GM12878 (cell line): Measurements from ENCODE around the gene NCKAP5. TPM values are rescaled to one million over a fixed set of nuclear protein-coding genes. Genes with fewer than 3 reads are reported as not detected.

Source experiments
- ATAC-seq: fragments of 200-7000 bp; cut with Tn5 transposase; 3 replicates; pipeline ENCODE4 v1.9.1; 2020; ENCODE audit warnings: mild to moderate bottlenecking, moderate library complexity
- BruUV-seq: library from RNA; stranded (reverse); fragments of 400-500 nt; replicated peaks from 2 replicates; lab custom pipeline; 2021; lab: Mats Ljungman, UMichigan
- CTCF ChIA-PET: fragments of 300-600 bp; sonication (Branson Sonifier 250); formaldehyde crosslinking; extraction: SDS; loops from one replicate; lab custom pipeline; 2021; ENCODE audit warnings: inconsistent platforms; lab: Yijun Ruan, JAX
- POLR2A ChIA-PET: fragments of 350-600 bp; formaldehyde crosslinking; extraction: SDS; loops from one replicate; lab custom pipeline; 2021; ENCODE audit warnings: inconsistent platforms; lab: Charles Lee
- RAD21 ChIA-PET: fragments of 300-600 bp; sonication (Branson Sonifier 250); formaldehyde crosslinking; loops from one replicate; lab custom pipeline; 2023; ENCODE audit warnings: antibody characterized with exemption; ENCODE audit not compliant: unreplicated experiment; lab: Charles Lee
- SMC1A ChIA-PET: fragments of 300-600 bp; sonication (Branson Sonifier 250); formaldehyde crosslinking; loops from one replicate; lab custom pipeline; 2023; ENCODE audit not compliant: unreplicated experiment, uncharacterized antibody; lab: Charles Lee
- DNase-seq: peaks from one replicate; pipeline ENCODE4 v3.0.0-alpha.2; 2011; ENCODE audit warnings: low read depth, low spot score
- FAIRE-seq: peaks from 3 replicates; lab custom pipeline; 2011; peaks lifted over from hg19 to GRCh38; lab: Jason Lieb, UNC
- H2AFZ ChIP-seq: 2 replicates; pipeline ENCODE4 v1.6.0; 2011; ENCODE audit warnings: low read depth, low read length, control low read depth; ENCODE audit not compliant: control insufficient read depth
- H3K27ac ChIP-seq: 2 replicates; pipeline ENCODE4 v1.5.1; 2011; ENCODE audit warnings: control low read depth; ENCODE audit not compliant: control insufficient read depth, insufficient read depth
- H3K27me3 ChIP-seq, 2 experiments: replicated peaks in 1 of 2; 2 replicates each; pipeline versions ENCODE4 v1.6.0 to v1.6.1; 2011; ENCODE audit warnings: low read length in 1 of 2; ENCODE audit not compliant: control insufficient read depth in 2 of 2, insufficient read depth in 2 of 2
- H3K36me3 ChIP-seq, 2 experiments: 2 replicates each; pipeline ENCODE4 v1.5.1; 2011; ENCODE audit warnings: low read length in 1 of 2; ENCODE audit not compliant: control insufficient read depth in 2 of 2, insufficient read depth in 2 of 2
- H3K4me1 ChIP-seq: 2 replicates; pipeline ENCODE4 v1.6.1; 2011; ENCODE audit warnings: mild to moderate bottlenecking, low read length, moderate library complexity, mixed read lengths; ENCODE audit not compliant: control insufficient read depth, insufficient read depth
- H3K4me2 ChIP-seq: 2 replicates; pipeline ENCODE4 v1.6.0; 2011; ENCODE audit warnings: control low read depth; ENCODE audit not compliant: control insufficient read depth, insufficient read depth
- H3K4me3 ChIP-seq: fragments of 200-600 bp; sonication (generic); 2 replicates; pipeline ENCODE4 v1.5.1; 2016
- H3K79me2 ChIP-seq: 2 replicates; pipeline ENCODE4 v1.6.0; 2011; ENCODE audit warnings: low read length; ENCODE audit not compliant: control insufficient read depth, insufficient read depth
- H3K9ac ChIP-seq: 2 replicates; pipeline ENCODE4 v1.8.0; 2011; ENCODE audit warnings: low read length, control low read depth, mixed read lengths; ENCODE audit not compliant: control insufficient read depth, insufficient read depth
- H3K9me3 ChIP-seq: replicated peaks from 3 replicates; pipeline ENCODE4 v1.5.1; 2011; ENCODE audit warnings: mild to moderate bottlenecking, low read length; ENCODE audit not compliant: control insufficient read depth, insufficient read depth
- H4K20me1 ChIP-seq: 2 replicates; pipeline ENCODE4 v1.6.0; 2011; ENCODE audit not compliant: control insufficient read depth, insufficient read depth
- ATF7 ChIP-seq: fragments of 450-650 bp; IDR thresholded peaks from 2 replicates; pipeline ENCODE4 v1.6.1; 2016; ENCODE audit warnings: low read depth, mild to moderate bottlenecking
- BACH1 ChIP-seq: fragments of 450-650 bp; IDR thresholded peaks from 2 replicates; pipeline ENCODE4 v1.6.1; 2017; ENCODE audit warnings: mild to moderate bottlenecking, borderline replicate concordance
- BCLAF1 ChIP-seq: fragments of 450-650 bp; IDR thresholded peaks from 2 replicates; pipeline ENCODE4 v1.6.1; 2017; ENCODE audit warnings: antibody characterized with exemption, mild to moderate bottlenecking, moderate library complexity
- DPF2 ChIP-seq: fragments of 450-650 bp; IDR thresholded peaks from 2 replicates; pipeline ENCODE4 v1.6.1; 2017; ENCODE audit warnings: mild to moderate bottlenecking
- ETV6 ChIP-seq, 2 experiments: fragments of 450-650 bp in 1 of 2; IDR thresholded peaks in 1 of 2; conservative IDR thresholded peaks in 1 of 2; 2 replicates each; pipeline ENCODE4 v1.6.1; 2014; ENCODE audit warnings: antibody characterized with exemption in 1 of 2, borderline replicate concordance in 1 of 2, low read depth in 1 of 2, mild to moderate bottlenecking in 1 of 2, moderate library complexity in 1 of 2
- GABPA ChIP-seq: IDR thresholded peaks from 2 replicates; pipeline ENCODE4 v1.6.1; 2014; ENCODE audit warnings: antibody characterized with exemption, low read depth, mild to moderate bottlenecking, inconsistent platforms
- HDAC6 ChIP-seq: fragments of 200-600 bp; sonication (generic); IDR thresholded peaks from one replicate; pipeline ENCODE4 v1.8.0; 2017; ENCODE audit warnings: antibody characterized with exemption; ENCODE audit not compliant: unreplicated experiment
- KLF5 ChIP-seq: fragments of 450-650 bp; IDR thresholded peaks from 2 replicates; pipeline ENCODE4 v1.6.1; 2014; ENCODE audit warnings: mild to moderate bottlenecking; ENCODE audit not compliant: partially characterized antibody
- SMAD1 ChIP-seq: fragments of 450-650 bp; IDR thresholded peaks from 2 replicates; pipeline ENCODE4 v1.6.1; 2018; ENCODE audit warnings: mild to moderate bottlenecking, low read depth; ENCODE audit not compliant: partially characterized antibody
- WGBS: methylation state at CpG from one replicate; pipeline ENCODE4 v1.1.6; 2016; ENCODE audit warnings: low lambda C conversion rate; ENCODE audit not compliant: insufficient replicate concordance, insufficient coverage; ENCODE audit errors: missing lambda C conversion rate; 5-methylcytosine and 5-hydroxymethylcytosine counted together
- in situ Hi-C: fragments of 300-500 bp; cut with MboI; formaldehyde crosslinking; loops from 9 replicates; pipeline ENCODE4 v1.14.3; 2018; ENCODE audit warnings: mixed read lengths
- intact Hi-C: fragments of 100-400 bp; cut with micrococcal nuclease; formaldehyde crosslinking; loops from one replicate; pipeline ENCODE4 v1.14.2; 2022; ENCODE audit not compliant: unreplicated experiment
- polyA plus RNA-seq, 11 experiments: library from polyadenylated mRNA; depleted of rRNA in 4 of 11; unstranded in 6 of 11; stranded (reverse) in 5 of 11; fragments of >200 nt; fragmentation: Nextera tagmentation in 4 of 11; fragmentation: Illumina TruSeq in 1 of 11; extraction: Ambion mirVana in 4 of 11; extraction: Trizol in 1 of 11; gene quantifications; 1 replicate in 1 of 11; 2 replicates in 10 of 11; pipeline versions ENCODE4 v1.2.1 to v1.2.3, GENCODE V29; 2011 to 2016; ENCODE audit warnings: inconsistent platforms in 2 of 11, missing spikeins in 2 of 11, low read depth in 1 of 11
- total RNA-seq, 4 experiments: library from RNA; depleted of rRNA in 3 of 4; stranded (reverse); fragments of >200 nt in 3 of 4; fragmentation: Illumina TruSeq in 1 of 4; extraction: Trizol in 1 of 4; gene quantifications; 2 replicates each; pipeline versions ENCODE4 v1.2.1 to v1.2.3, GENCODE V29; 2013 to 2021
- TF ChIP-seq, protein P1 (sequence below): fragments of 450-650 bp; IDR thresholded peaks from 2 replicates; pipeline ENCODE4 v1.6.1; 2017; ENCODE audit warnings: low read depth, mild to moderate bottlenecking, moderate library complexity
- TF ChIP-seq, protein P2 (sequence below): fragments of 450-650 bp; IDR thresholded peaks from 2 replicates; pipeline ENCODE4 v1.6.1; 2016; ENCODE audit warnings: mild to moderate bottlenecking, moderate library complexity, borderline replicate concordance
- TF ChIP-seq, protein P3 (sequence below): fragments of 450-650 bp; IDR thresholded peaks from 2 replicates; pipeline ENCODE4 v1.6.1; 2018; ENCODE audit warnings: borderline replicate concordance, mild to moderate bottlenecking; ENCODE audit not compliant: partially characterized antibody

Gene NCKAP5
- total and polyA plus RNA-seq, 10 of the 15 experiments (the other 5 are each of a cell fraction or from before 2014, with no cell fraction given), result 0.06 to 0.44 (median 0.16) TPM

DNA sequence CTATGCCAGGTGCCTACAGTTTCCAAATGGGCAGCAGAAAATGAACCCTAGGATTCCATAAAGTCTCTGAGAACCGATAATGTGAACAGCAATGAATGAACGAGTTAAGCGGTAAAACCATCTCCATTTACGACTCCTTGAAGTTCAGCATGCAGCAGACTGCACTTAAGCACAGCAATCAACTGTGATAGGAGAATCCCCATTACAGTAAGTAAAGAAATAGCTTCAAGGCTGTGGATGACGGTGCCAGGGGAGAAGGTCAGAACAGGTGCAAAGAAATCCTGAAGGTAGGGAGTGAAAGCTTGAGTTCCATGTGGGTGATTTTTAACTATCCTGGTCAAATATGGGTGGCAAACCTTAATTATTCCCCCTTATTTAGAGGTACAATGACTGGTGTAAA is 444.4 kb downstream of the NCKAP5 start:
- no peaks in the 10 kb centered on the region for H3K27me3 ChIP-seq
- RAD21 ChIA-PET, result no interaction called here
- no peak overlapping the region for H3K27ac ChIP-seq
- WGBS, result 12% methylated on average over 5 of the region's 5 CpGs
- SMC1A ChIA-PET, result interaction anchor here (0.6 to 1.5 kb wide), 2 partner anchors 17 to 172 kb away, joined by 3 read pairs; no protein-coding TSS in a partner anchor
- H3K4me3 ChIP-seq, result no peak overlapping the region
- H3K9ac ChIP-seq, result no peak overlapping the region
- POLR2A ChIA-PET, result no interaction called here
- FAIRE-seq (no peak), DNase-seq (no peak), ATAC-seq (no peak)
- no peaks in the 10 kb centered on the region for H3K9me3 ChIP-seq
- in situ Hi-C loops, result no loop called here
- CTCF ChIA-PET, result no interaction called here
- no peak overlapping the region for H3K4me2 ChIP-seq
- no peaks in the 10 kb centered on the region for H3K4me1 ChIP-seq
- H3K79me2 ChIP-seq, result no peaks in the 10 kb centered on the region
- intact Hi-C loops, result no loop called here
- no TSS peak for BruUV-seq
- H4K20me1 ChIP-seq, result no peaks in the 10 kb centered on the region
- H2AFZ ChIP-seq, result no peak overlapping the region
- no peaks in the 10 kb centered on the region for H3K36me3 ChIP-seq
- TF ChIP-seq, protein P1, sequence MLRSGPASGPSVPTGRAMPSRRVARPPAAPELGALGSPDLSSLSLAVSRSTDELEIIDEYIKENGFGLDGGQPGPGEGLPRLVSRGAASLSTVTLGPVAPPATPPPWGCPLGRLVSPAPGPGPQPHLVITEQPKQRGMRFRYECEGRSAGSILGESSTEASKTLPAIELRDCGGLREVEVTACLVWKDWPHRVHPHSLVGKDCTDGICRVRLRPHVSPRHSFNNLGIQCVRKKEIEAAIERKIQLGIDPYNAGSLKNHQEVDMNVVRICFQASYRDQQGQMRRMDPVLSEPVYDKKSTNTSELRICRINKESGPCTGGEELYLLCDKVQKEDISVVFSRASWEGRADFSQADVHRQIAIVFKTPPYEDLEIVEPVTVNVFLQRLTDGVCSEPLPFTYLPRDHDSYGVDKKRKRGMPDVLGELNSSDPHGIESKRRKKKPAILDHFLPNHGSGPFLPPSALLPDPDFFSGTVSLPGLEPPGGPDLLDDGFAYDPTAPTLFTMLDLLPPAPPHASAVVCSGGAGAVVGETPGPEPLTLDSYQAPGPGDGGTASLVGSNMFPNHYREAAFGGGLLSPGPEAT, result no peak
- no peak for TF ChIP-seq BACH1
- TF ChIP-seq, protein P2, sequence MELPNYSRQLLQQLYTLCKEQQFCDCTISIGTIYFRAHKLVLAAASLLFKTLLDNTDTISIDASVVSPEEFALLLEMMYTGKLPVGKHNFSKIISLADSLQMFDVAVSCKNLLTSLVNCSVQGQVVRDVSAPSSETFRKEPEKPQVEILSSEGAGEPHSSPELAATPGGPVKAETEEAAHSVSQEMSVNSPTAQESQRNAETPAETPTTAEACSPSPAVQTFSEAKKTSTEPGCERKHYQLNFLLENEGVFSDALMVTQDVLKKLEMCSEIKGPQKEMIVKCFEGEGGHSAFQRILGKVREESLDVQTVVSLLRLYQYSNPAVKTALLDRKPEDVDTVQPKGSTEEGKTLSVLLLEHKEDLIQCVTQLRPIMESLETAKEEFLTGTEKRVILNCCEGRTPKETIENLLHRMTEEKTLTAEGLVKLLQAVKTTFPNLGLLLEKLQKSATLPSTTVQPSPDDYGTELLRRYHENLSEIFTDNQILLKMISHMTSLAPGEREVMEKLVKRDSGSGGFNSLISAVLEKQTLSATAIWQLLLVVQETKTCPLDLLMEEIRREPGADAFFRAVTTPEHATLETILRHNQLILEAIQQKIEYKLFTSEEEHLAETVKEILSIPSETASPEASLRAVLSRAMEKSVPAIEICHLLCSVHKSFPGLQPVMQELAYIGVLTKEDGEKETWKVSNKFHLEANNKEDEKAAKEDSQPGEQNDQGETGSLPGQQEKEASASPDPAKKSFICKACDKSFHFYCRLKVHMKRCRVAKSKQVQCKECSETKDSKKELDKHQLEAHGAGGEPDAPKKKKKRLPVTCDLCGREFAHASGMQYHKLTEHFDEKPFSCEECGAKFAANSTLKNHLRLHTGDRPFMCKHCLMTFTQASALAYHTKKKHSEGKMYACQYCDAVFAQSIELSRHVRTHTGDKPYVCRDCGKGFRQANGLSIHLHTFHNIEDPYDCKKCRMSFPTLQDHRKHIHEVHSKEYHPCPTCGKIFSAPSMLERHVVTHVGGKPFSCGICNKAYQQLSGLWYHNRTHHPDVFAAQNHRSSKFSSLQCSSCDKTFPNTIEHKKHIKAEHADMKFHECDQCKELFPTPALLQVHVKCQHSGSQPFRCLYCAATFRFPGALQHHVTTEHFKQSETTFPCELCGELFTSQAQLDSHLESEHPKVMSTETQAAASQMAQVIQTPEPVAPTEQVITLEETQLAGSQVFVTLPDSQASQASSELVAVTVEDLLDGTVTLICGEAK, result no peak
- TF ChIP-seq HDAC6, result no peak
- no peak for TF ChIP-seq ETV6 (conservative IDR thresholded peaks at IDR 0.05 in 1 of 2, IDR thresholded peaks at IDR 0.05 in 1 of 2; ENCODE audit: borderline replicate concordance in 1 of 2, low read depth in 1 of 2)
- TF ChIP-seq BCLAF1, result no peak
- TF ChIP-seq DPF2, result no peak
- TF ChIP-seq KLF5, result no peak
- no peak for TF ChIP-seq SMAD1
- no peak for TF ChIP-seq ATF7
- TF ChIP-seq GABPA, result no peak
- TF ChIP-seq, protein P3, sequence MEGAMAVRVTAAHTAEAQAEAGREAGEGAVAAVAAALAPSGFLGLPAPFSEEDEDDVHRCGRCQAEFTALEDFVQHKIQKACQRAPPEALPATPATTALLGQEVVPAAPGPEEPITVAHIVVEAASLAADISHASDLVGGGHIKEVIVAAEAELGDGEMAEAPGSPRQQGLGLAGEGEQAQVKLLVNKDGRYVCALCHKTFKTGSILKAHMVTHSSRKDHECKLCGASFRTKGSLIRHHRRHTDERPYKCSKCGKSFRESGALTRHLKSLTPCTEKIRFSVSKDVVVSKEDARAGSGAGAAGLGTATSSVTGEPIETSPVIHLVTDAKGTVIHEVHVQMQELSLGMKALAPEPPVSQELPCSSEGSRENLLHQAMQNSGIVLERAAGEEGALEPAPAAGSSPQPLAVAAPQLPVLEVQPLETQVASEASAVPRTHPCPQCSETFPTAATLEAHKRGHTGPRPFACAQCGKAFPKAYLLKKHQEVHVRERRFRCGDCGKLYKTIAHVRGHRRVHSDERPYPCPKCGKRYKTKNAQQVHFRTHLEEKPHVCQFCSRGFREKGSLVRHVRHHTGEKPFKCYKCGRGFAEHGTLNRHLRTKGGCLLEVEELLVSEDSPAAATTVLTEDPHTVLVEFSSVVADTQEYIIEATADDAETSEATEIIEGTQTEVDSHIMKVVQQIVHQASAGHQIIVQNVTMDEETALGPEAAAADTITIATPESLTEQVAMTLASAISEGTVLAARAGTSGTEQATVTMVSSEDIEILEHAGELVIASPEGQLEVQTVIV, result no peak
